ENCODE measurements around the gene HSPA1L.
"Not testable (repeated sequence)": the region's sequence is repeated elsewhere in the genome, so short reads cannot be mapped to it uniquely, and the experiment has no call there.

HSPA1L gene

GRCh38 chr6:31859923-31860322 lies 44.8 kb upstream of the HSPA1L start:
- TF ChIP-seq CTCF (IDR thresholded peaks at IDR 0.05; ENCODE audit: extremely low read depth, missing control alignments): no peak
- DNase-seq (ENCODE audit: low spot score): no peak

GRCh38 chr6:31858707-31859106 lies 43.6 kb upstream of the HSPA1L start:
- TF ChIP-seq CTCF (IDR thresholded peaks at IDR 0.05; ENCODE audit: extremely low read depth, missing control alignments): no peak

DNA sequence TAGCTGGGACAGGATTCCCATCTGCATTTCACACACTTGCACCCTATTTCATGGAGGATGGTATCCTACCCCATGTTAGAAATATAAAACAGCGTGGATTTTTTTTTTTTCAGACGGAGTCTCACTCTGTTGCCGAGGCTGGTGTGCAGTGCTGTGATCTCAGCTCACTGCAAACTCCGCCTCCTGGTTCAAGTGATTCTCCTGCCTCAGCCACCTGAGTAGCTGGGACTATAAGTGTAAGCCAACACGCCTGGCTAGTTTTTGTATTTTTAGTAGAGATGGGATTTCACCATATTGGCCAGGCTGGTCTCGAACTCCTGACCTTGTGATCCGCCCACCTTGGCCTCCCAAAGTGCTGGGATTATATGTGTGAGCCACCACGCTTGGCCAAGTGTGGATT lies 42.7 kb upstream of the HSPA1L start:
- DNase-seq (ENCODE audit: low spot score): not testable (repeated sequence)

More at GRCh38 chr6:31858707-31859106, 43.6 kb upstream of the HSPA1L start:
- DNase-seq (ENCODE audit: low spot score): no peak

DNA sequence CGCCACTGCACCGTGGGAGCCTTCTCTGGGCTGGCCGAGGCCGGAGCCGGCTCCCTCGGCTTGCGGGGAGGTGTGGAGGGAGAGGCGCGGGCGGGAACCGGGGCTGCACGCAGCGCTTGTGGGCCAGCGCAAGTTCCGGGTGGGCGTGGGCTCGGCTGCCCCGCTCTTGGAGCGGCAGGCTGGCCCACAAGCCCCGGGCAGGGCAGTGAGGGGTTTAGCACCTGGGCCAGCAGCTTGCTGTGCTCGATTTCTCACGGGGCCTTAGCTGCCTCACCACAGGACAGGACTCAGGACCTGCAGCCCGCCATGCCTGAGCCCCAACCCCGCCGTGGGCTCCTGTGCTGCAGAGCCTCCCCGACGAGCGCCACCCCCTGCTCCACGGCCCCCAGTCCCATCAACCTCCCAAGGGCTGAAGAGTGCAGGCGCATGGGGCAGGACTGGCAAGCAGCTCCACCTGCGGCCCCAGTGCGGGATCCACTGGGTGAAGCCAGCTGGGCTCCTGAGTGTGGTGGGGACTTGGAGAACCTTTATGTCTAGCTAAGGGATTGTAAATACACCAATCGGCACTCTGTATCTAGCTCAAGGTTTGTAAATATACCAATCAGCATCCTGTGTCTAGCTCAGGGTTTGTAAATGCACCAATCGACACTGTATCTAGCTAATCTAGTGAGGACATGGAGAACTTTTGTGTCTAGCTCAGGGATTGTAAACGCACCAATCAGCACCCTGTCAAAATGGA lies 37.1 kb upstream of the HSPA1L start:
- not testable (repeated sequence) for DNase-seq (ENCODE audit: low spot score)

DNA sequence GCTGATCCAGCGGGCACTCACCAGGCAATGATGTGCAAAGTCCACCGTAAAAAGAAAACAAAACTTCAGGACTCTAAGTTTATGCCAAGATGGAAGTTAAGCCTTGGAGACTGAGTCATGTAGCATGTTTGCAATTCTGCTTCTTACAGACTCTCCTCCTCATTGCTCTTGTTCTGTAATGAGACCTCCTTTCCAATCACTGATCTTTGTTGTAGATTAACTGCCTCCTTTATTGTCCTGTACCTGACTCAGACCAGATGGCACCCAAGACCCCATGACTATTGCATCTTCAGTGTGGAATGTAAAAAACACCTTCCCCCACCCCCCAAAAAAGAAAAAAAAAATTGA lies 36.4 kb upstream of the HSPA1L start:
- DNase-seq (ENCODE audit: low spot score): no peak
- TF ChIP-seq CTCF (IDR thresholded peaks at IDR 0.05; ENCODE audit: extremely low read depth, missing control alignments): no peak

DNA sequence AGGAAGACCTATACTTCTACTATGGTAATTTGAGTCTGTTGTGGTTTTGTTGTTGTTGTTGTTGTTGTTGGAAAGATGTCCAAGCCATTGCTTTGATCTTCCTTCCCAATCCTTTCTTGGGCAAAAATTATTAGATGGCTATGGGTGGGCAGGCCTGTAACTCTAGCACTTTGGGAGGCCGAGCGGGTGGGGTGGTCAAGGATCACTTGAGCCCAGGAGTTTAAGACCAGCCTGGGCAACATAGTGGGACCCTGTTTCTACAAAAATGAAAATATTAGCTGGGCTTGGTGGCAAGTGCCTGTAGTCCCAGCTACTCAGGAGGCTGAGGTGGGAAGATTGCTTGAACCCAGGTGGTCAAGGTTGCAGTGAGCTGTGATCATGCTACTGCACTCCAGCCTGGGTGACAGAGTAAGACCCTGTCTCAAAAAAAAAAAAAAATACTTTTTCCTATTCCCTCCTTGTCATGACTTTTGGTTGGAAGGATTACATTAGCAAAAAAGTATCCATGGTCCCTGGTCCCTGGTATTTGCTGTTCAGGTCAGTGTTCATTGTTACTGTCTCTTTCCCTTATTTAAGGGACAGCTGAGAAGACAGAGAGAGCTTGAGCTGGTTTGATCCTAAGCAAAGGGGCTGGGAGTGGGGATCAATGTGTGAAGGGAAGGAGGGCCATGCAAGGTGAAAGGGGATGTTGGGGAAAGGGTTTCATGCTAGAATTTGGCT lies 35.8 kb upstream of the HSPA1L start:
- TF ChIP-seq CTCF (IDR thresholded peaks at IDR 0.05; ENCODE audit: extremely low read depth, missing control alignments): no peak
- DNase-seq (ENCODE audit: low spot score): no peak

GRCh38 chr6:31847276-31847978 lies 32.3 kb upstream of the HSPA1L start:
- DNase-seq (ENCODE audit: low spot score): no peak
- no peak for TF ChIP-seq CTCF (IDR thresholded peaks at IDR 0.05; ENCODE audit: extremely low read depth, missing control alignments)

- DNase-seq (ENCODE audit: low spot score): no peak
- TF ChIP-seq CTCF (IDR thresholded peaks at IDR 0.05; ENCODE audit: extremely low read depth, missing control alignments): no peak
These were observed 29.4 kb upstream of the HSPA1L start for GRCh38 chr6:31844507-31844906.

Measured in GM20000 (cell line).